SW 1271 (cell line): ENCODE data around the gene C16orf87.

Experiments
- DNase-seq, 2 experiments: peaks; one replicate each; lab custom pipeline; 2025; lab: John Stamatoyannopoulos, UW

The C16orf87 gene

GRCh38 chr16:46843898-46844642, 13.1 kb upstream of the C16orf87 start:
- no peak for DNase-seq

GRCh38 chr16:46842192-46842895, 11.4 kb upstream of the C16orf87 start:
- DNase-seq = no peak

- DNase-seq = no peak
These were observed 9.0 kb upstream of the C16orf87 start for GRCh38 chr16:46839986-46840443.

GRCh38 chr16:46836534-46837530, 5.9 kb upstream of the C16orf87 start:
- DNase-seq = no peak

GRCh38 chr16:46833460-46833800, 2.5 kb upstream of the C16orf87 start:
- DNase-seq = no peak

GRCh38 chr16:46832757-46833459, 1.9 kb upstream of the C16orf87 start:
- DNase-seq = no peak

- no peak for DNase-seq
These were observed 521 bp downstream of the C16orf87 start for GRCh38 chr16:46830417-46830901.

GRCh38 chr16:46828943-46829342, 2.0 kb downstream of the C16orf87 start:
- no peak for DNase-seq

- no peak for DNase-seq
These were observed 2.7 kb downstream of the C16orf87 start for GRCh38 chr16:46828292-46828691.

- DNase-seq = no peak
These were observed 4.3 kb downstream of the C16orf87 start for GRCh38 chr16:46826631-46827030.

- no peak for DNase-seq
These were observed 8.7 kb downstream of the C16orf87 start for GRCh38 chr16:46822270-46822669.

GRCh38 chr16:46817961-46818360, 13.0 kb downstream of the C16orf87 start:
- DNase-seq = no peak

- DNase-seq = no peak
These were observed 16.2 kb downstream of the C16orf87 start for GRCh38 chr16:46814790-46815189.

- no peak for DNase-seq
These were observed 17.4 kb downstream of the C16orf87 start for GRCh38 chr16:46813611-46814010.

GRCh38 chr16:46812781-46813540, 18.0 kb downstream of the C16orf87 start:
- no peak for DNase-seq

- DNase-seq = no peak
These were observed 19.3 kb downstream of the C16orf87 start for GRCh38 chr16:46811682-46812081.

GRCh38 chr16:46808997-46809396, 22.0 kb downstream of the C16orf87 start:
- DNase-seq = no peak

- no peak for DNase-seq
These were observed 23.6 kb downstream of the C16orf87 start for GRCh38 chr16:46807336-46807735.

GRCh38 chr16:46803373-46803772, 27.6 kb downstream of the C16orf87 start:
- DNase-seq = no peak

- peak in 1 of 2 experiments; percentile 29 for DNase-seq
These were observed 29.4 kb downstream of the C16orf87 start for GRCh38 chr16:46801428-46802049.
